Measurements from ENCODE around the gene SFT2D2. TPM values are rescaled to one million over a fixed set of nuclear protein-coding genes. Genes with fewer than 3 reads are reported as not detected.

SFT2D2 gene
- total RNA-seq, 2 donors from 2014 or later: 70.9 to 84.5 TPM

GRCh38 chr1:168291222-168291837 lies 65.5 kb downstream of the SFT2D2 start:
- no peaks in the 10 kb centered on the region for H3K9me3 ChIP-seq
- TF ChIP-seq CTCF (IDR thresholded peaks at IDR 0.05): no peak
- DNase-seq: no peak
- no peaks in the 10 kb centered on the region for H3K4me1 ChIP-seq
- no peak overlapping the region for H3K4me3 ChIP-seq
- intact Hi-C loops (cut with DNase I): no loop called here
- no peaks in the 10 kb centered on the region for H3K36me3 ChIP-seq
- H3K27me3 ChIP-seq: no peaks in the 10 kb centered on the region
- no peak overlapping the region for H3K9ac ChIP-seq (ENCODE audit: low read depth in 2 of 2, low read length in 2 of 2)
- no peak overlapping the region for H3K27ac ChIP-seq

- Histone ChIP-seq H3K4me3 (no peak overlapping the region), H3K27me3 (no peaks in the 10 kb centered on the region), H3K27ac (no peak overlapping the region), H3K36me3 (no peaks in the 10 kb centered on the region), H3K4me1 (no peaks in the 10 kb centered on the region), H3K9ac (ENCODE audit: low read depth in 2 of 2, low read length in 2 of 2) (no peak overlapping the region), H3K9me3 (no peaks in the 10 kb centered on the region)
- no peak for DNase-seq
- TF ChIP-seq CTCF (IDR thresholded peaks at IDR 0.05): no peak
- intact Hi-C loops (cut with DNase I): no loop called here
Observed at GRCh38 chr1:168293356-168293755, 67.6 kb downstream of the SFT2D2 start.

GRCh38 chr1:168295411-168296114 lies 69.8 kb downstream of the SFT2D2 start:
- Histone ChIP-seq H3K4me3 (no peak overlapping the region), H3K27me3 (no peaks in the 10 kb centered on the region), H3K36me3 (no peaks in the 10 kb centered on the region), H3K9me3 (no peaks in the 10 kb centered on the region), H3K27ac (no peak overlapping the region), H3K4me1 (no peaks in the 10 kb centered on the region), H3K9ac (ENCODE audit: low read depth in 2 of 2, low read length in 2 of 2) (no peak overlapping the region)
- TF ChIP-seq CTCF (IDR thresholded peaks at IDR 0.05): no peak
- intact Hi-C loops (cut with DNase I): no loop called here
- DNase-seq: no peak

GRCh38 chr1:168297019-168297730 lies 71.4 kb downstream of the SFT2D2 start:
- intact Hi-C loops (cut with DNase I): no loop called here
- no peak overlapping the region for H3K27ac ChIP-seq
- H3K4me1 ChIP-seq: no peaks in the 10 kb centered on the region
- H3K4me3 ChIP-seq: no peak overlapping the region
- no peak for DNase-seq
- H3K9ac ChIP-seq (ENCODE audit: low read depth in 2 of 2, low read length in 2 of 2): no peak overlapping the region
- H3K36me3 ChIP-seq: no peaks in the 10 kb centered on the region
- no peaks in the 10 kb centered on the region for H3K9me3 ChIP-seq
- TF ChIP-seq CTCF (IDR thresholded peaks at IDR 0.05): no peak
- no peaks in the 10 kb centered on the region for H3K27me3 ChIP-seq

GRCh38 chr1:168298446-168298845 lies 72.6 kb downstream of the SFT2D2 start:
- Histone ChIP-seq H3K27me3 (no peaks in the 10 kb centered on the region), H3K9me3 (no peaks in the 10 kb centered on the region), H3K4me3 (no peak overlapping the region), H3K9ac (ENCODE audit: low read depth in 2 of 2, low read length in 2 of 2) (no peak overlapping the region), H3K36me3 (no peaks in the 10 kb centered on the region), H3K27ac (no peak overlapping the region), H3K4me1 (no peaks in the 10 kb centered on the region)
- no peak for TF ChIP-seq CTCF (IDR thresholded peaks at IDR 0.05)
- DNase-seq: no peak
- intact Hi-C loops (cut with DNase I): no loop called here

Data from colonic mucosa (tissue), 4 donors.